ENCODE data around the gene KIRREL1.

Gene KIRREL1

DNA sequence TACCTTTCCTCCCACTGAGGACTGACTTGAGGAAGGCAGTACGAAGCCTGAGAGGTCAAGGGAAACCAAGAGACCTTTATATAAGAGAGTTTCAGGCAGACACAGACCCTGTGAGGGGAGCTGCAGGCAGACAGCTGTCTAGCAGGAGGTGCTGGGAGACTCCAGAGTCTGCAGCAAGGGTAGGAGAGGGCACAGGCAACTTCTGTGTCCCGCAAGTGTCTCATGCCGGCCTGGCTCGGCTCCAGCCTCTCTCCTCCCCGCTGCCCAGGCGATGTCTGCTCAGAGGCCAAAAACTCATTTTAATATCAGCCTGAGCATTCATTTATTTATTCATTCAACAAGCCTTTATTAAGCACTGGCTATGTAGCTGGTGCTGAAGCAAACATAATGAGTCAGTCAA lies 83.0 kb downstream of the KIRREL1 start:
- H3K4me3 ChIP-seq (ENCODE audit: low read depth, low read length): no peak overlapping the region
- TF ChIP-seq, protein P1, sequence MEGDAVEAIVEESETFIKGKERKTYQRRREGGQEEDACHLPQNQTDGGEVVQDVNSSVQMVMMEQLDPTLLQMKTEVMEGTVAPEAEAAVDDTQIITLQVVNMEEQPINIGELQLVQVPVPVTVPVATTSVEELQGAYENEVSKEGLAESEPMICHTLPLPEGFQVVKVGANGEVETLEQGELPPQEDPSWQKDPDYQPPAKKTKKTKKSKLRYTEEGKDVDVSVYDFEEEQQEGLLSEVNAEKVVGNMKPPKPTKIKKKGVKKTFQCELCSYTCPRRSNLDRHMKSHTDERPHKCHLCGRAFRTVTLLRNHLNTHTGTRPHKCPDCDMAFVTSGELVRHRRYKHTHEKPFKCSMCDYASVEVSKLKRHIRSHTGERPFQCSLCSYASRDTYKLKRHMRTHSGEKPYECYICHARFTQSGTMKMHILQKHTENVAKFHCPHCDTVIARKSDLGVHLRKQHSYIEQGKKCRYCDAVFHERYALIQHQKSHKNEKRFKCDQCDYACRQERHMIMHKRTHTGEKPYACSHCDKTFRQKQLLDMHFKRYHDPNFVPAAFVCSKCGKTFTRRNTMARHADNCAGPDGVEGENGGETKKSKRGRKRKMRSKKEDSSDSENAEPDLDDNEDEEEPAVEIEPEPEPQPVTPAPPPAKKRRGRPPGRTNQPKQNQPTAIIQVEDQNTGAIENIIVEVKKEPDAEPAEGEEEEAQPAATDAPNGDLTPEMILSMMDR (IDR thresholded peaks at IDR 0.05; ENCODE audit: insufficient read depth, low read length, missing control alignments): no peak
- ChIA-PET CTCF (interaction anchor here (0.9 to 6.8 kb wide), 8 partner anchors 9 to 106 kb away, joined by 3 to 101 read pairs (median 6); partner anchors contain the start of gene KIRREL1), POLR2A (interaction anchor here (0.7 kb wide), 1 partner anchor 66 kb away, joined by 3 read pairs; no protein-coding TSS in a partner anchor)
- DNase-seq (ENCODE audit: low read depth, low spot score): no peak

DNA sequence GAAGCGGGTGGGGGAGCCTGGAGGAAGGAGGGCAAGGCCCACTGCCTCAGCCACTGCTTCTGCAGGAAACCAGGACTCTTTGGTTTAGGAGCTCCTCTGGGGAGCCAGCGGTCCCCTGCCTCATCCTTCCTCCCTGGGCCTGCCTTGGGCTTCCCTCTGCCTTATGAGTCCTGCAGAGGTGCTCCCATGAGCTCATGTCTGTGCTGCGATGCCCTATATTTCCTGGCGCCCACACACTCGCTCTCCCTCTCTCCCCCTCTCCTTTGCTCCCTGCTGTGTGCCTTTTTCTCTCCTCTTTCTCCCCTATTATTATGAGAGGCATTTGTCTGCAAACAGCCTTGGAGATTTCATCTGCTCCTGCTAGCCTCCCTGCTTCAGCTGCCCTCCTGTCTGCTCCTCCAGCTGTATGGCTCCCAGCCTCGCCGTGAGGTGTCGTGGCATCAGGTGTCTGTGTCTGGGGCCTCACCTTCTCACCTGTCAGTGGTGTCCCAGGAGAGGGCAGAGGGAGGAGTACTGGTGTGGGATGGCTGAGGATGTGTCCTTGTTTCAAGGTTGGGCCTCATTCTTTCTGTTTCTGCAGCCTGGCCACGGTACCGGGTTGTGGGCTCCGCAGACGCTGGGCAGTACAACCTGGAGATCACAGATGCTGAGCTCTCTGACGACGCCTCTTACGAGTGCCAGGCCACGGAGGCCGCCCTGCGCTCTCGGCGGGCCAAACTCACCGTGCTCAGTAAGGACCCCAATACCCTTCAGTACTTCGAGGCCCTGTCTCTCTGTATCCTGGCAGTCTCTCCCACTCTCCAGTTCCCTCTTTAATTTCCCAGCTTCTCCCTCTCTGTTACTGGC lies 84.2 kb downstream of the KIRREL1 start:
- ChIA-PET CTCF (interaction anchor here (0.6 to 6.8 kb wide), 10 partner anchors 9 to 116 kb away, joined by 3 to 101 read pairs (median 4); partner anchors contain the start of gene KIRREL1), POLR2A (no interaction called here)
- no peak for DNase-seq (ENCODE audit: low read depth, low spot score)
- H3K4me3 ChIP-seq (ENCODE audit: low read depth, low read length): no peak overlapping the region
- TF ChIP-seq, protein P1 (IDR thresholded peaks at IDR 0.05; ENCODE audit: insufficient read depth, low read length, missing control alignments): no peak

DNA sequence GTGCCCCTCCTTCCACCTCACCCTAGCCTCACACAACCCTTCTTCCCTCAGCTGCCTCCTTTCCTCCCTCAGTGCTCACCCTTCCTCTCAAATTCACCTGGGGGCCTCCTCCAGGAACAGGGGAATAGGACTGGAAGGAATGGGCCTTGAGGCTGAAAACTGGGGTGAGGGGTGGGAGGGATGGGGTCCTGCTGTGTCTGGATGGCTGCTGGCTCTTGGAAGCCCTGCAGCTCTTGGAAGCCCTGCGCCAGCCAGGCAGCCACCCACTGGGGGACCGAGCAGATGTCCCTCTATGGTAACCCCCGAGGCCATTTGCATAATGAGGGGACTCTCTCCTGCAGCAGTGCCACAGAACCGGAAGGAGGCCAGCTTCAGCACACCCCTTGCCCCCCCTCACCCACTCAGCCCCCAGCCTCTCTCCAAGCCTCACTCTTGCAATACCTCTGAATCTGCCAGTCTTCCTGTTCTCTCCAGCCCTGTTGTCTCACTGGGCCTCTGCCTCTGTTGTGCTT lies 85.2 kb downstream of the KIRREL1 start:
- no peak for DNase-seq (ENCODE audit: low read depth, low spot score)
- POLR2A ChIA-PET: no interaction called here
- TF ChIP-seq, protein P1 (IDR thresholded peaks at IDR 0.05; ENCODE audit: insufficient read depth, low read length, missing control alignments): no peak
- CTCF ChIA-PET: interaction anchor here (0.7 to 6.8 kb wide), 5 partner anchors 8 to 114 kb away, joined by 3 to 101 read pairs (median 5); partner anchors contain the start of gene KIRREL1
- no peak overlapping the region for H3K4me3 ChIP-seq (ENCODE audit: low read depth, low read length)

DNA sequence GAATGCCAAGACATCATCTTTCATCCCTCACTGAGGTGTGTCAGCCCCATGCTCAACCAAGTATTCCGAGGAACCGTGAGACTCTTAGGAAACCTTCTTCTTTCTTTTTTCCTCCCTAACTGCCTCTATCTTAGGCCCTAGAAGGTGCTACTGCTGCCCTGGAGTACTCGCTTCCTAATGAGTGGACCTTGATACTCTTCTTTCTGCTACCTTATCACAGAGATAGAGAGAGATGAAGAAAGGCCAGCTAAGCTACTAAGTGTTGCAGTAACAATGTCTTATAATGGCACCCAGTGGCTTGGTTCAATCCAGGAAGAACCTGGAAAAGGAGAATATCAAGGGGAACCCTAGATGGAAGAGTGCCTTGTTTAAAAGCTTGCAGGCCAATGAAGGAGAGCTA lies 86.6 kb downstream of the KIRREL1 start:
- H3K4me3 ChIP-seq (ENCODE audit: low read depth, low read length): no peak overlapping the region
- ChIA-PET POLR2A (no interaction called here), CTCF (interaction anchor here (1.0 to 10.2 kb wide), 4 partner anchors 12 to 111 kb away, joined by 3 to 208 read pairs (median 4); partner anchors contain the start of gene KIRREL1)
- TF ChIP-seq, protein P1 (IDR thresholded peaks at IDR 0.05; ENCODE audit: insufficient read depth, low read length, missing control alignments): no peak
- DNase-seq (ENCODE audit: low read depth, low spot score): no peak

DNA sequence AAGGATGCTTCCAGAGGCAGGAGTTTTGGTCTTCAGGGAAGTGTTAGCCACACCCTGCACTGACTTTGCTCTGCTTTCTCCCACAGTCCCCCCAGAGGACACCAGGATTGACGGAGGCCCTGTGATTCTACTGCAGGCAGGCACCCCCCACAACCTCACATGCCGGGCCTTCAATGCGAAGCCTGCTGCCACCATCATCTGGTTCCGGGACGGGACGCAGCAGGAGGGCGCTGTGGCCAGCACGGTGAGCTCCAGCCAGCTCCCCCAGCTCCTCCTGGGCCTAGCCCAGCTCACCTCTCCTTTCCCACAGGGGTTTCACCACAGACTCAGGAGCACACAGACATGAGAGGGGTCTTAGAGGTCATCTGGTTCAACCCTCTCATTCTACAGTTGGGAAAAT lies 90.9 kb downstream of the KIRREL1 start:
- no peak for DNase-seq (ENCODE audit: low read depth, low spot score)
- CTCF ChIA-PET: interaction anchor here (0.8 to 10.2 kb wide), 13 partner anchors 10 to 120 kb away, joined by 3 to 208 read pairs (median 13); partner anchors contain the start of gene KIRREL1
- POLR2A ChIA-PET: no interaction called here
- H3K4me3 ChIP-seq (ENCODE audit: low read depth, low read length): no peak overlapping the region
- TF ChIP-seq, protein P1 (IDR thresholded peaks at IDR 0.05; ENCODE audit: insufficient read depth, low read length, missing control alignments): no peak

DNA sequence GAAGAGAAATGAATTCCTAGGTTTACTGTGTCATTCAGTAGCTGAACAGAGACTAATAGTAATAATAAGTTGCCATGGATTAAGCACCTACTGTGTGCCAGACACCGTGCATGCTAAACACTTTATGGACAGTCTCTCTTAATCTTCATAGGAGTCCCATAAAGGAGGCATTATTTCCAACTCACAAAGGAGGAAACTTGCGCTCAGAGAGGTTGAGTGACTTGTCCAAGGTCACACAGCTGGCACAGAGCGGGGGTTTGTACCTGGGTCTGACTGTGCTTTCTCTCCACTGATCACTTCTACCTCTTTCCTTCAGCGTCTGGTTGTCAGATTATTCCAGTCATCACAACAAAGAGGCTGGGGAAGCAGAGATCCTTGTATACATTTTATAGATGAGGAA lies 91.3 kb downstream of the KIRREL1 start:
- TF ChIP-seq, protein P1 (IDR thresholded peaks at IDR 0.05; ENCODE audit: insufficient read depth, low read length, missing control alignments): no peak
- DNase-seq (ENCODE audit: low read depth, low spot score): no peak
- H3K4me3 ChIP-seq (ENCODE audit: low read depth, low read length): no peak overlapping the region
- POLR2A ChIA-PET: no interaction called here
- CTCF ChIA-PET: interaction anchor here (1.4 to 10.2 kb wide), 13 partner anchors 7 to 121 kb away, joined by 4 to 208 read pairs (median 22); partner anchors contain the start of gene KIRREL1
